CD14-positive monocyte (primary cell): Measurements from ENCODE around the gene SLC22A5. TPM values are rescaled to one million over a fixed set of nuclear protein-coding genes. Genes with fewer than 3 reads are reported as not detected.
"Not testable (repeated sequence)": the region's sequence is repeated elsewhere in the genome, so short reads cannot be mapped to it uniquely, and the experiment has no call there.

Experiments
- DNase-seq, 3 donors: peaks; one replicate each; pipeline ENCODE4 v3.0.0-alpha.2; 2011 to 2022
- H2AFZ ChIP-seq: 2 replicates; pipeline ENCODE4 v1.6.0; 2012; ENCODE audit warnings: mild to moderate bottlenecking, low read depth, low read length, inconsistent platforms; ENCODE audit not compliant: insufficient read depth, poor library complexity, severe bottlenecking
- H3K27ac ChIP-seq, 2 donors: 1 replicate in 1 of 2; 2 replicates in 1 of 2; pipeline ENCODE4 v1.5.1; 2012 to 2013; ENCODE audit warnings: low read length in 2 of 2, control low read depth in 1 of 2, inconsistent platforms in 1 of 2, low read depth in 1 of 2, mild to moderate bottlenecking in 1 of 2
- H3K27me3 ChIP-seq, 2 donors: one replicate each; pipeline versions ENCODE4 v1.6.0 to v1.6.1; 2011 to 2013; ENCODE audit warnings: low read length in 2 of 2; ENCODE audit not compliant: control insufficient read depth in 2 of 2, insufficient read depth in 2 of 2
- H3K36me3 ChIP-seq, 2 donors: replicated peaks in 1 of 2; 1 replicate in 1 of 2; 2 replicates in 1 of 2; pipeline versions ENCODE4 v1.5.1 to v1.6.1; 2012 to 2013; ENCODE audit warnings: low read length in 2 of 2, control low read depth in 1 of 2, inconsistent platforms in 1 of 2, mild to moderate bottlenecking in 1 of 2; ENCODE audit not compliant: insufficient read depth in 2 of 2, control insufficient read depth in 1 of 2
- H3K4me1 ChIP-seq, 2 donors: 1 replicate in 1 of 2; 2 replicates in 1 of 2; pipeline versions ENCODE4 v1.5.1 to v1.6.1; 2012 to 2013; ENCODE audit warnings: low read length in 2 of 2, control low read depth in 1 of 2, inconsistent platforms in 1 of 2, mild to moderate bottlenecking in 1 of 2, moderate library complexity in 1 of 2; ENCODE audit not compliant: insufficient read depth in 2 of 2, control insufficient read depth in 1 of 2
- H3K4me2 ChIP-seq: replicated peaks from 2 replicates; pipeline ENCODE3; 2012; ENCODE audit warnings: low read length, moderate library complexity, mild to moderate bottlenecking; ENCODE audit not compliant: poor library complexity, severe bottlenecking; ENCODE audit errors: extremely low read depth
- H3K4me3 ChIP-seq, 3 experiments: fragments of 200-600 bp in 1 of 3; sonication (generic) in 1 of 3; replicated peaks in 1 of 3; 1 replicate in 2 of 3; 2 replicates in 1 of 3; pipeline ENCODE4 v1.5.1; 2011 to 2013; ENCODE audit warnings: low read length in 3 of 3, mild to moderate bottlenecking in 3 of 3, control low read depth in 2 of 3, low read depth in 2 of 3, inconsistent platforms in 1 of 3, moderate library complexity in 1 of 3
- H3K79me2 ChIP-seq: 2 replicates; pipeline ENCODE4 v1.6.0; 2012; ENCODE audit warnings: mild to moderate bottlenecking, control low read depth, inconsistent platforms, low read length, moderate library complexity; ENCODE audit not compliant: insufficient read depth
- H3K9ac ChIP-seq: 2 replicates; pipeline ENCODE4 v1.6.0; 2017; ENCODE audit warnings: low read length, mild to moderate bottlenecking; ENCODE audit not compliant: insufficient read depth, poor library complexity, severe bottlenecking
- H3K9me3 ChIP-seq, 2 donors: replicated peaks in 1 of 2; 1 replicate in 1 of 2; 2 replicates in 1 of 2; pipeline versions ENCODE4 v1.5.1 to v1.6.1; 2012 to 2013; ENCODE audit warnings: low read length in 2 of 2, control low read depth in 1 of 2; ENCODE audit not compliant: control insufficient read depth in 1 of 2, insufficient read depth in 1 of 2
- H4K20me1 ChIP-seq: 2 replicates; pipeline ENCODE4 v1.6.0; 2012; ENCODE audit warnings: mild to moderate bottlenecking, low read length, control low read depth, moderate library complexity; ENCODE audit not compliant: insufficient read depth
- H3K27ac Mint-ChIP-seq, 7 donors: one replicate each; pipeline ENCODE4 v1.8.0; 2020; ENCODE audit warnings: mild to moderate bottlenecking in 7 of 7, mixed read lengths in 7 of 7, moderate library complexity in 6 of 7, inconsistent platforms in 2 of 7
- H3K27me3 Mint-ChIP-seq, 3 donors: one replicate each; pipeline ENCODE4 v1.8.0; 2021 to 2022; ENCODE audit warnings: low read depth in 3 of 3, mild to moderate bottlenecking in 3 of 3, mixed read lengths in 3 of 3, moderate library complexity in 3 of 3, inconsistent platforms in 1 of 3
- H3K36me3 Mint-ChIP-seq, 2 donors: one replicate each; pipeline ENCODE4 v1.8.0; 2020; ENCODE audit warnings: mixed read lengths in 2 of 2, inconsistent platforms in 1 of 2, mild to moderate bottlenecking in 1 of 2
- H3K4me1 Mint-ChIP-seq: one replicate; pipeline ENCODE4 v1.8.0; 2020; ENCODE audit warnings: mild to moderate bottlenecking, mixed read lengths
- H3K4me3 Mint-ChIP-seq, 2 donors: one replicate each; pipeline ENCODE4 v1.8.0; 2020; ENCODE audit warnings: mild to moderate bottlenecking in 2 of 2, mixed read lengths in 2 of 2, moderate library complexity in 1 of 2
- H3K9me3 Mint-ChIP-seq, 7 donors: one replicate each; pipeline ENCODE4 v1.8.0; 2020 to 2022; ENCODE audit warnings: mixed read lengths in 7 of 7, mild to moderate bottlenecking in 6 of 7, moderate library complexity in 6 of 7, inconsistent platforms in 2 of 7
- WGBS: methylation state at CpG from one replicate; pipeline ENCODE4 v1.1.5; 2013; ENCODE audit warnings: missing lambda C conversion rate; ENCODE audit not compliant: insufficient coverage; 5-methylcytosine and 5-hydroxymethylcytosine counted together
- intact Hi-C, 2 donors: fragments of 100-400 bp; cut with micrococcal nuclease; formaldehyde crosslinking; loops; one replicate each; pipeline versions ENCODE4 v1.15.0 to v1.15.1; 2023
- polyA plus RNA-seq, 3 donors: library from polyadenylated mRNA; depleted of rRNA in 1 of 3; unstranded in 2 of 3; stranded (reverse) in 1 of 3; fragments of 300-500 nt in 2 of 3; fragments of >200 nt in 1 of 3; fragmentation: Illumina TruSeq in 2 of 3; gene quantifications; 1 replicate in 2 of 3; 2 replicates in 1 of 3; pipeline ENCODE4 v1.2.3, GENCODE V29; 2012 to 2021
- TF ChIP-seq, protein P1 (sequence below): fragments of 200-600 bp; IDR thresholded peaks from one replicate; pipeline ENCODE4 v1.8.0; 2022; ENCODE audit warnings: antibody characterized with exemption, mild to moderate bottlenecking

SLC22A5 gene
- polyA plus RNA-seq, 3 donors = 2.4 to 14.6 (median 3.5) TPM

DNA sequence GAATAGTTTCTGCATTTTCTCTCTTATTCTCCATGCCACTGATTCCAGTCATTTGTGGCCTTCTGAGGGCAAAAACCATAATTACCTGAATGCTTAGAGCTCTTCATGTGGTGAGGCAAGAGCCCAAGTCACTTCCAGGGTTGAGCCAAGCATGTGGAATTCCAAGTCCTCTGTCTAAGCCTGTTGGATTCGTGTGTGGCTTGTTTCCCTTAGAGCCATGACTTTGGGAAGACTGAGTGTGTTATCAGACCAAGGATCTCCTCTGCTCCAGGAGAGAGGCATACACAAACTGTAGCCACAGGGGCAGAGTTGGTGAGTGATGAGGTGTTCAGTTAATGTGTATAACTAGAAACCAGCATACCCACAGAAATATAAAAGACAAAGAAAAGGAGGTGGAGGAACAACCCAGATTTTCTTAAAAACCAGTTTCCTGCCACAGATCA lies 27.1 kb downstream of the SLC22A5 start:
- no peaks in the 10 kb centered on the region for H3K9me3 Mint-ChIP-seq
- H3K27ac Mint-ChIP-seq = no peak overlapping the region
- Histone ChIP-seq H4K20me1 (no peaks in the 10 kb centered on the region), H3K9ac (no peak overlapping the region), H3K27me3 (no peaks in the 10 kb centered on the region), H3K4me3 (no peak overlapping the region), H3K4me1 (no peaks in the 10 kb centered on the region), H2AFZ (no peak overlapping the region), H3K4me2 (no peak overlapping the region), H3K27ac (no peak overlapping the region), H3K36me3 (peaks cover 22 to 46% of the 10 kb centered on the region in 2 donors), H3K79me2 (no peaks in the 10 kb centered on the region), H3K9me3 (no peaks in the 10 kb centered on the region)
- no peak overlapping the region for H3K4me3 Mint-ChIP-seq
- TF ChIP-seq, protein P1, sequence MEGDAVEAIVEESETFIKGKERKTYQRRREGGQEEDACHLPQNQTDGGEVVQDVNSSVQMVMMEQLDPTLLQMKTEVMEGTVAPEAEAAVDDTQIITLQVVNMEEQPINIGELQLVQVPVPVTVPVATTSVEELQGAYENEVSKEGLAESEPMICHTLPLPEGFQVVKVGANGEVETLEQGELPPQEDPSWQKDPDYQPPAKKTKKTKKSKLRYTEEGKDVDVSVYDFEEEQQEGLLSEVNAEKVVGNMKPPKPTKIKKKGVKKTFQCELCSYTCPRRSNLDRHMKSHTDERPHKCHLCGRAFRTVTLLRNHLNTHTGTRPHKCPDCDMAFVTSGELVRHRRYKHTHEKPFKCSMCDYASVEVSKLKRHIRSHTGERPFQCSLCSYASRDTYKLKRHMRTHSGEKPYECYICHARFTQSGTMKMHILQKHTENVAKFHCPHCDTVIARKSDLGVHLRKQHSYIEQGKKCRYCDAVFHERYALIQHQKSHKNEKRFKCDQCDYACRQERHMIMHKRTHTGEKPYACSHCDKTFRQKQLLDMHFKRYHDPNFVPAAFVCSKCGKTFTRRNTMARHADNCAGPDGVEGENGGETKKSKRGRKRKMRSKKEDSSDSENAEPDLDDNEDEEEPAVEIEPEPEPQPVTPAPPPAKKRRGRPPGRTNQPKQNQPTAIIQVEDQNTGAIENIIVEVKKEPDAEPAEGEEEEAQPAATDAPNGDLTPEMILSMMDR = no peak
- no CpG with 5 or more reads among the region's 1 CpG for WGBS
- H3K4me1 Mint-ChIP-seq = peaks cover 5% of the 10 kb centered on the region
- intact Hi-C loops = no loop called here
- no peak for DNase-seq
- peaks cover 0 to 8% (median 0%) of the 10 kb centered on the region in 3 donors for H3K27me3 Mint-ChIP-seq
- peaks cover 24 to 32% of the 10 kb centered on the region in 2 donors for H3K36me3 Mint-ChIP-seq

DNA sequence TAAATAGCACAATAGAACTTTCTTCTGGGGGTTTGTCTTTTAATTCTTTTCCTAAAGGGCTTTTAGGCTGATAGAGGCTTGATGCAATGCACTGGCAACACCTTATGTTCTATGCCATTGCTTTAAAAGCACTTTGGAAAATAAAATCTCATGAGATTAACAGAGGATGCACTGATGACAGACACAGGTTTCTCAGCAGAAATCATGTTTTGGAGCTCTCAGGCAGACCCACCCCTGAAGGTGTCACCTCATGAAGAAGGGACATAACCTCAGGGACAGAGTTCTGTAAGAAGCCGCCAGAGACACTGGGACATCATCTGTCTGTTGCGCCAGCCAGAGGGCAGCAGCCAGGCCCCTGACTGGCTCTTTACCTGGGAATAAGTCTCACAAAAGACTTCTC lies 27.7 kb downstream of the SLC22A5 start:
- WGBS = no CpG with 5 or more reads among the region's 2 CpGs
- no peak for DNase-seq
- intact Hi-C loops = no loop called here
- H3K4me3 ChIP-seq = no peak overlapping the region
- H3K4me1 Mint-ChIP-seq = peaks cover 5% of the 10 kb centered on the region
- no peaks in the 10 kb centered on the region for H3K4me1 ChIP-seq
- H3K79me2 ChIP-seq = no peaks in the 10 kb centered on the region
- TF ChIP-seq, protein P1 = no peak
- no peak overlapping the region for H3K27ac ChIP-seq
- H3K4me3 Mint-ChIP-seq = no peak overlapping the region
- no peaks in the 10 kb centered on the region for H4K20me1 ChIP-seq
- H3K27ac Mint-ChIP-seq = no peak overlapping the region
- no peaks in the 10 kb centered on the region for H3K9me3 ChIP-seq
- H3K36me3 Mint-ChIP-seq = peaks cover 24 to 31% of the 10 kb centered on the region in 2 donors
- no peak overlapping the region for H2AFZ ChIP-seq
- H3K9ac ChIP-seq = no peak overlapping the region
- H3K36me3 ChIP-seq = peaks cover 21 to 42% of the 10 kb centered on the region in 2 donors
- H3K27me3 Mint-ChIP-seq = peaks cover 0 to 8% (median 0%) of the 10 kb centered on the region in 3 donors
- no peaks in the 10 kb centered on the region for H3K27me3 ChIP-seq
- H3K9me3 Mint-ChIP-seq = no peaks in the 10 kb centered on the region
- H3K4me2 ChIP-seq = no peak overlapping the region

DNA sequence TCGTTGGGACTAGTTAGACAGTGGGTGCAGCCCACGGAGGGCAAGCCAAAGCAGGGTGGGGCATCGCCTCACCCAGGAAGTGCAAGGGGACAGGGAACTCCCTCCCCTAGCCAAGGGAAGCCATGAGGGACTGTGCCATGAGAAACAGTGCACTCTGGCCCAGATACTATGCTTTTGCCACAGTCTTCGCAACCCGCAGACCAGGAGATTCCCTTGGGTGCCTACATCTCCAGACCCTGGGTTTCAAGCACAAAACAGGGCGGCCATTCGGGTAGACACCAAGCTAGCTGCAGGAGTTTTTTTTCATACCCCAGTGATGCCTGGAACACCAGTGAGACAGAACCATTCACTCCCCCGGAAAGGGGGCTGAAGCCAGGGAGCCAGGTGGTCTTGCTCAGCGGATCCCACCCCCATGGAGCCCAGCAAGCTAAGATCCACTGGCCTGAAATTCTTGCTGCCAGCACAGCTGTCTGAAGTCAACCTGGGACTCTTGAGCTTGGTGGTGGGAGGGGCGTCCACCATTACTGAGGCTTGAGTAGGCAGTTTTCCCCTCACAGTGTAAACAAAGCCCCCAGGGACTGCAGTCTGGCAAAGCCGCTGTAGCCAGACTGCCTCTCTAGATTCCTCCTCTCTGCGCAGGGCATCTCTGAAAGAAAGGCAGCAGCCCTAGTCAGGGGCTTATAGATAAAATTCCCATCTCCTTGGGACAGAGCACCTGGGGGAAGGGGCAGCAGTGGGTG lies 28.6 kb downstream of the SLC22A5 start:
- H3K9me3 Mint-ChIP-seq, H2AFZ ChIP-seq, H3K27me3 Mint-ChIP-seq, H3K4me2 ChIP-seq, H3K4me1 Mint-ChIP-seq, DNase-seq, H3K4me3 ChIP-seq, H4K20me1 ChIP-seq, intact Hi-C loops, H3K4me3 Mint-ChIP-seq, H3K79me2 ChIP-seq, H3K4me1 ChIP-seq, H3K9me3 ChIP-seq, H3K9ac ChIP-seq, H3K27ac Mint-ChIP-seq, H3K27me3 ChIP-seq, H3K27ac ChIP-seq: not testable (repeated sequence)
- WGBS = 90% methylated on average over 8 of the region's 12 CpGs
- peaks cover 13 to 33% of the 10 kb centered on the region in 2 donors for H3K36me3 ChIP-seq
- H3K36me3 Mint-ChIP-seq = peaks cover 18 to 22% of the 10 kb centered on the region in 2 donors
